Memory B cell (primary cell): ENCODE results near the gene NDUFS7.
"Not testable (repeated sequence)": the region's sequence is repeated elsewhere in the genome, so short reads cannot be mapped to it uniquely, and the experiment has no call there.

Source experiments
- ATAC-seq: fragments of 150-1000 bp; cut with Tn5 transposase; 2 replicates; pipeline ENCODE4 v1.10.0; 2021; ENCODE audit warnings: low read depth, mild to moderate bottlenecking, moderate library complexity
- DNase-seq, 2 donors: peaks; one replicate each; pipeline ENCODE4 v3.0.0; 2022; ENCODE audit warnings: low spot score in 2 of 2
- H3K27ac Mint-ChIP-seq: one replicate; pipeline ENCODE4 v1.8.0; 2022; ENCODE audit warnings: mild to moderate bottlenecking, moderate library complexity, mixed read lengths
- H3K27me3 Mint-ChIP-seq: one replicate; pipeline ENCODE4 v1.8.0; 2022; ENCODE audit warnings: mixed read lengths
- H3K36me3 Mint-ChIP-seq: one replicate; pipeline ENCODE4 v1.8.0; 2022; ENCODE audit warnings: mild to moderate bottlenecking, mixed read lengths
- H3K4me1 Mint-ChIP-seq: one replicate; pipeline ENCODE4 v1.8.0; 2022; ENCODE audit warnings: mixed read lengths
- H3K4me3 Mint-ChIP-seq: one replicate; pipeline ENCODE4 v1.8.0; 2022; ENCODE audit warnings: mild to moderate bottlenecking, moderate library complexity, mixed read lengths
- H3K9me3 Mint-ChIP-seq: one replicate; pipeline ENCODE4 v1.8.0; 2022; ENCODE audit warnings: mixed read lengths

Gene NDUFS7

GRCh38 chr19:1420085-1420484 is 36.4 kb downstream of the NDUFS7 start:
- H3K27me3 Mint-ChIP-seq, H3K27ac Mint-ChIP-seq, ATAC-seq, H3K9me3 Mint-ChIP-seq, H3K4me1 Mint-ChIP-seq, H3K4me3 Mint-ChIP-seq, DNase-seq: not testable (repeated sequence)
- H3K36me3 Mint-ChIP-seq = peaks cover 29% of the 10 kb centered on the region

GRCh38 chr19:1420590-1420989 is 36.9 kb downstream of the NDUFS7 start:
- Mint-ChIP-seq H3K36me3 (peaks cover 30% of the 10 kb centered on the region), H3K9me3 (no peaks in the 10 kb centered on the region), H3K4me3 (no peak overlapping the region), H3K27me3 (no peaks in the 10 kb centered on the region), H3K4me1 (peaks cover 6% of the 10 kb centered on the region), H3K27ac (no peak overlapping the region)
- no peak for ATAC-seq
- DNase-seq = no peak

GRCh38 chr19:1421218-1421957 is 37.7 kb downstream of the NDUFS7 start:
- Mint-ChIP-seq H3K27ac (no peak overlapping the region), H3K36me3 (peaks cover 30% of the 10 kb centered on the region), H3K4me1 (peaks cover 2% of the 10 kb centered on the region), H3K4me3 (no peak overlapping the region), H3K27me3 (no peaks in the 10 kb centered on the region), H3K9me3 (no peaks in the 10 kb centered on the region)
- DNase-seq (no peak), ATAC-seq (no peak)

- no peaks in the 10 kb centered on the region for H3K27me3 Mint-ChIP-seq
- no peak overlapping the region for H3K27ac Mint-ChIP-seq
- no peak for ATAC-seq
- no peak overlapping the region for H3K4me3 Mint-ChIP-seq
- H3K36me3 Mint-ChIP-seq = peaks cover 30% of the 10 kb centered on the region
- no peaks in the 10 kb centered on the region for H3K4me1 Mint-ChIP-seq
- DNase-seq = no peak
- H3K9me3 Mint-ChIP-seq = no peaks in the 10 kb centered on the region
Measured at GRCh38 chr19:1421958-1422305, 38.2 kb downstream of the NDUFS7 start.

- Mint-ChIP-seq H3K36me3 (peaks cover 28% of the 10 kb centered on the region), H3K27me3 (no peaks in the 10 kb centered on the region), H3K4me3 (no peak overlapping the region), H3K27ac (no peak overlapping the region), H3K9me3 (no peaks in the 10 kb centered on the region), H3K4me1 (no peaks in the 10 kb centered on the region)
- no peak for ATAC-seq
- DNase-seq = no peak
Measured at GRCh38 chr19:1422360-1422759, 38.7 kb downstream of the NDUFS7 start.

GRCh38 chr19:1422943-1423342 is 39.2 kb downstream of the NDUFS7 start:
- Mint-ChIP-seq H3K36me3 (peaks cover 25% of the 10 kb centered on the region), H3K27me3 (no peaks in the 10 kb centered on the region), H3K27ac (no peak overlapping the region), H3K4me1 (no peaks in the 10 kb centered on the region), H3K4me3 (no peak overlapping the region), H3K9me3 (no peaks in the 10 kb centered on the region)
- DNase-seq = no peak
- no peak for ATAC-seq

GRCh38 chr19:1423436-1424191 is 39.9 kb downstream of the NDUFS7 start:
- no peak overlapping the region for H3K27ac Mint-ChIP-seq
- no peak overlapping the region for H3K4me3 Mint-ChIP-seq
- H3K36me3 Mint-ChIP-seq = peaks cover 25% of the 10 kb centered on the region
- no peaks in the 10 kb centered on the region for H3K27me3 Mint-ChIP-seq
- H3K4me1 Mint-ChIP-seq = no peaks in the 10 kb centered on the region
- no peaks in the 10 kb centered on the region for H3K9me3 Mint-ChIP-seq
- no peak for DNase-seq
- no peak for ATAC-seq

GRCh38 chr19:1424192-1424955 is 40.7 kb downstream of the NDUFS7 start:
- H3K4me1 Mint-ChIP-seq = no peaks in the 10 kb centered on the region
- H3K27ac Mint-ChIP-seq = no peak overlapping the region
- no peaks in the 10 kb centered on the region for H3K9me3 Mint-ChIP-seq
- no peaks in the 10 kb centered on the region for H3K27me3 Mint-ChIP-seq
- ATAC-seq = no peak
- no peak overlapping the region for H3K4me3 Mint-ChIP-seq
- DNase-seq = no peak
- H3K36me3 Mint-ChIP-seq = peaks cover 21% of the 10 kb centered on the region

GRCh38 chr19:1425102-1425837 is 41.6 kb downstream of the NDUFS7 start:
- no peak overlapping the region for H3K27ac Mint-ChIP-seq
- no peak overlapping the region for H3K4me3 Mint-ChIP-seq
- no peaks in the 10 kb centered on the region for H3K4me1 Mint-ChIP-seq
- H3K9me3 Mint-ChIP-seq = no peaks in the 10 kb centered on the region
- H3K27me3 Mint-ChIP-seq = no peaks in the 10 kb centered on the region
- no peak for DNase-seq
- no peak for ATAC-seq
- H3K36me3 Mint-ChIP-seq = peaks cover 23% of the 10 kb centered on the region

GRCh38 chr19:1425902-1426301 is 42.2 kb downstream of the NDUFS7 start:
- Mint-ChIP-seq H3K9me3 (no peaks in the 10 kb centered on the region), H3K4me1 (no peaks in the 10 kb centered on the region), H3K4me3 (no peak overlapping the region), H3K27ac (no peak overlapping the region), H3K36me3 (peaks cover 20% of the 10 kb centered on the region), H3K27me3 (no peaks in the 10 kb centered on the region)
- ATAC-seq (no peak), DNase-seq (no peak)

GRCh38 chr19:1426736-1427135 is 43.0 kb downstream of the NDUFS7 start:
- Mint-ChIP-seq H3K9me3 (no peaks in the 10 kb centered on the region), H3K27me3 (no peaks in the 10 kb centered on the region), H3K36me3 (peaks cover 19% of the 10 kb centered on the region), H3K4me3 (no peak overlapping the region), H3K4me1 (no peaks in the 10 kb centered on the region), H3K27ac (no peak overlapping the region)
- no peak for DNase-seq
- no peak for ATAC-seq

- H3K9me3 Mint-ChIP-seq = no peaks in the 10 kb centered on the region
- H3K4me3 Mint-ChIP-seq = no peak overlapping the region
- no peak overlapping the region for H3K27ac Mint-ChIP-seq
- H3K27me3 Mint-ChIP-seq = no peaks in the 10 kb centered on the region
- H3K4me1 Mint-ChIP-seq = no peaks in the 10 kb centered on the region
- H3K36me3 Mint-ChIP-seq = peaks cover 19% of the 10 kb centered on the region
- ATAC-seq (no peak), DNase-seq (no peak)
Measured at GRCh38 chr19:1427221-1427920, 43.7 kb downstream of the NDUFS7 start.

GRCh38 chr19:1428738-1429391 is 45.2 kb downstream of the NDUFS7 start:
- Mint-ChIP-seq H3K4me1 (no peaks in the 10 kb centered on the region), H3K4me3 (no peak overlapping the region), H3K27ac (no peak overlapping the region), H3K36me3 (peaks cover 12% of the 10 kb centered on the region), H3K9me3 (no peaks in the 10 kb centered on the region), H3K27me3 (no peaks in the 10 kb centered on the region)
- ATAC-seq = no peak
- DNase-seq = no peak
